HepG2 (cell line): Measurements from ENCODE around the gene SLC4A2.

ENCODE experiments used
- CAMTA2 ChIP-seq: sonication (generic); formaldehyde crosslinking; IDR thresholded peaks from 2 replicates; pipeline ENCODE4 v1.4.0; 2020; ENCODE audit warnings: mild to moderate bottlenecking, missing genetic modification reagents, borderline replicate concordance
- FOXA1 ChIP-seq, 2 experiments: fragments of 450-650 bp in 1 of 2; sonication (generic) in 1 of 2; formaldehyde crosslinking in 1 of 2; IDR thresholded peaks; 2 replicates each; pipeline versions ENCODE4 v1.4.0 to v1.6.1; 2016 to 2020; ENCODE audit warnings: missing genetic modification reagents in 1 of 2
- GTF2F1 ChIP-seq: fragments of 150-350 bp; IDR thresholded peaks from 2 replicates; pipeline ENCODE4 v1.6.1; 2014; ENCODE audit warnings: low read length
- KDM6A ChIP-seq: IDR thresholded peaks from 2 replicates; pipeline ENCODE4 v1.6.1; 2016; ENCODE audit warnings: low read depth
- PHF8 ChIP-seq: sonication (generic); formaldehyde crosslinking; IDR thresholded peaks from 2 replicates; pipeline ENCODE4 v1.5.0; 2020; ENCODE audit warnings: missing genetic modification reagents
- ZNF44 ChIP-seq: sonication (generic); formaldehyde crosslinking; IDR thresholded peaks from 2 replicates; pipeline ENCODE4 v1.5.1; 2020; ENCODE audit warnings: mild to moderate bottlenecking, missing genetic modification reagents
- TF ChIP-seq, protein P1 (sequence below): sonication (generic); formaldehyde crosslinking; IDR thresholded peaks from 2 replicates; pipeline ENCODE4 v1.5.0; 2020; ENCODE audit warnings: mild to moderate bottlenecking, missing genetic modification reagents, moderate library complexity

DNA sequence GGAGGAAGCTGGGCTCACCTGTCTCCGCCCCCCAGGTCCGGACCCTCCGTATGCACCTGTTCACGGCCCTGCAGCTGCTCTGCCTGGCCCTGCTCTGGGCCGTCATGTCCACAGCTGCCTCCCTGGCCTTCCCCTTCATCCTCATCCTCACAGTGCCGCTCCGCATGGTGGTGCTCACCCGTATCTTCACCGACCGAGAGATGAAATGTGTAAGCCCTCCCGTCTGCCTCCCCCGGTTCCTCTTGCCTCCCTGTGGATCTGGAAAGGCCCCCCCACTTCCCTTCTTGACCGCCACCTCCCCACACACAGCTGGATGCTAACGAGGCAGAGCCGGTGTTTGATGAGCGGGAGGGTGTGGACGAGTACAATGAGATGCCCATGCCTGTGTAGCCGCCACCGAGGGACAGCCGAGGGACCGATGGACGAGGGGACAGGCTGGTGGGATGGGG is 16.6 kb downstream of the SLC4A2 start:
- no peak for TF ChIP-seq CAMTA2 (CRISPR knock-in tag)
- no peak for TF ChIP-seq GTF2F1
- TF ChIP-seq PHF8 (CRISPR knock-in tag), result no peak
- no peak for TF ChIP-seq FOXA1 (IDR thresholded peaks at IDR 0.05)
- no peak for TF ChIP-seq FOXA1 (CRISPR knock-in tag; IDR thresholded peaks at IDR 0.05)
- no peak for TF ChIP-seq KDM6A
- no peak for TF ChIP-seq ZNF44 (CRISPR knock-in tag)
- TF ChIP-seq, protein P1, sequence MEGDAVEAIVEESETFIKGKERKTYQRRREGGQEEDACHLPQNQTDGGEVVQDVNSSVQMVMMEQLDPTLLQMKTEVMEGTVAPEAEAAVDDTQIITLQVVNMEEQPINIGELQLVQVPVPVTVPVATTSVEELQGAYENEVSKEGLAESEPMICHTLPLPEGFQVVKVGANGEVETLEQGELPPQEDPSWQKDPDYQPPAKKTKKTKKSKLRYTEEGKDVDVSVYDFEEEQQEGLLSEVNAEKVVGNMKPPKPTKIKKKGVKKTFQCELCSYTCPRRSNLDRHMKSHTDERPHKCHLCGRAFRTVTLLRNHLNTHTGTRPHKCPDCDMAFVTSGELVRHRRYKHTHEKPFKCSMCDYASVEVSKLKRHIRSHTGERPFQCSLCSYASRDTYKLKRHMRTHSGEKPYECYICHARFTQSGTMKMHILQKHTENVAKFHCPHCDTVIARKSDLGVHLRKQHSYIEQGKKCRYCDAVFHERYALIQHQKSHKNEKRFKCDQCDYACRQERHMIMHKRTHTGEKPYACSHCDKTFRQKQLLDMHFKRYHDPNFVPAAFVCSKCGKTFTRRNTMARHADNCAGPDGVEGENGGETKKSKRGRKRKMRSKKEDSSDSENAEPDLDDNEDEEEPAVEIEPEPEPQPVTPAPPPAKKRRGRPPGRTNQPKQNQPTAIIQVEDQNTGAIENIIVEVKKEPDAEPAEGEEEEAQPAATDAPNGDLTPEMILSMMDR (CRISPR knock-in tag), result no peak
